Neural cell (in vitro differentiated cells): Measurements from ENCODE around the gene DCHS2. TPM values are rescaled to one million over a fixed set of nuclear protein-coding genes. Genes with fewer than 3 reads are reported as not detected.

Experiments
- H2AFZ ChIP-seq: fragments of 200-600, 300-800 bp; sonication (generic), shearing (Covaris generic); 2 replicates; pipeline ENCODE4 v1.6.0; 2014; ENCODE audit warnings: low read depth, mild to moderate bottlenecking, antibody characterized with exemption, low read length, moderate library complexity
- H3F3A ChIP-seq: fragments of 200-600 bp; shearing (Covaris generic); 2 replicates; pipeline ENCODE4 v1.6.1; 2016; ENCODE audit warnings: mild to moderate bottlenecking, moderate library complexity, mixed read lengths, antibody characterized with exemption, low read length; ENCODE audit not compliant: insufficient read depth, poor library complexity, severe bottlenecking
- H3K27ac ChIP-seq: fragments of 200-600, 300-800 bp; sonication (generic), shearing (Covaris generic); 2 replicates; pipeline ENCODE4 v1.5.1; 2014; ENCODE audit warnings: mild to moderate bottlenecking, low read length, moderate library complexity
- H3K27me3 ChIP-seq: fragments of 300-800, 200-600 bp; sonication (generic), shearing (Covaris generic); 2 replicates; pipeline ENCODE4 v1.6.0; 2014; ENCODE audit warnings: mild to moderate bottlenecking, low read depth, low read length, moderate library complexity; ENCODE audit not compliant: insufficient read depth
- H3K36me3 ChIP-seq: fragments of 300-800, 200-600 bp; sonication (generic), shearing (Covaris generic); 2 replicates; pipeline ENCODE4 v1.5.1; 2014; ENCODE audit warnings: mild to moderate bottlenecking, antibody characterized with exemption, low read length, moderate library complexity; ENCODE audit not compliant: insufficient read depth
- H3K4me2 ChIP-seq: fragments of 300-800, 200-600 bp; sonication (generic), shearing (Covaris generic); 2 replicates; pipeline ENCODE4 v1.6.0; 2014; ENCODE audit warnings: mild to moderate bottlenecking, low read length
- H3K4me3 ChIP-seq: fragments of 300-800, 200-600 bp; sonication (generic), shearing (Covaris generic); 2 replicates; pipeline ENCODE4 v1.5.1; 2014; ENCODE audit warnings: mild to moderate bottlenecking, low read length, moderate library complexity
- H3K79me2 ChIP-seq: fragments of 200-600 bp; shearing (Covaris generic); replicated peaks from 2 replicates; pipeline ENCODE4 v1.6.0; 2014; ENCODE audit warnings: mild to moderate bottlenecking, low read length, moderate library complexity; ENCODE audit not compliant: insufficient read depth
- H3K9ac ChIP-seq: fragments of 300-800, 200-600 bp; sonication (generic), shearing (Covaris generic); 2 replicates; pipeline ENCODE4 v1.6.1; 2016; ENCODE audit warnings: mild to moderate bottlenecking, low read length, mixed read lengths
- H3K9me2 ChIP-seq: fragments of 200-600 bp; shearing (Covaris generic); 2 replicates; pipeline ENCODE4 v1.6.1; 2016; ENCODE audit warnings: mild to moderate bottlenecking, low read length, mixed read lengths; ENCODE audit not compliant: insufficient read depth
- H3K9me3 ChIP-seq: fragments of 200-600, 300-800 bp; sonication (generic), shearing (Covaris generic); 2 replicates; pipeline ENCODE4 v1.6.1; 2016; ENCODE audit warnings: mild to moderate bottlenecking, mixed run types, low read length, moderate library complexity, mixed read lengths
- H4K20me1 ChIP-seq: fragments of 200-600 bp; shearing (Covaris generic); 2 replicates; pipeline ENCODE4 v1.6.1; 2016; ENCODE audit warnings: mild to moderate bottlenecking, mixed run types; ENCODE audit not compliant: insufficient read depth
- EP300 ChIP-seq: fragments of 450-650 bp; conservative IDR thresholded peaks from 2 replicates; pipeline ENCODE4 v1.6.1; 2014; ENCODE audit warnings: antibody characterized with exemption, mild to moderate bottlenecking, moderate library complexity; ENCODE audit not compliant: poor library complexity, severe bottlenecking
- EZH2 ChIP-seq: fragments of 200-600, 300-800 bp; shearing (Covaris generic), sonication (generic); IDR thresholded peaks from 2 replicates; pipeline ENCODE4 v1.6.1; 2014; ENCODE audit warnings: antibody characterized with exemption, low read length, borderline replicate concordance, mild to moderate bottlenecking; ENCODE audit not compliant: insufficient read depth, poor library complexity, severe bottlenecking
- MXI1 ChIP-seq: fragments of 450-650 bp; conservative IDR thresholded peaks from 2 replicates; pipeline ENCODE4 v1.6.1; 2014; ENCODE audit warnings: antibody characterized with exemption, mild to moderate bottlenecking; ENCODE audit not compliant: poor library complexity, severe bottlenecking
- POLR2AphosphoS5 ChIP-seq: IDR thresholded peaks from 2 replicates; pipeline ENCODE4 v1.6.1; 2012
- RAD21 ChIP-seq: fragments of 450-650 bp; conservative IDR thresholded peaks from 2 replicates; pipeline ENCODE4 v1.6.1; 2014; ENCODE audit warnings: antibody characterized with exemption, mild to moderate bottlenecking, moderate library complexity
- SMC3 ChIP-seq: fragments of 450-650 bp; conservative IDR thresholded peaks from 2 replicates; pipeline ENCODE4 v1.6.1; 2014; ENCODE audit warnings: antibody characterized with exemption, mild to moderate bottlenecking, moderate library complexity; ENCODE audit not compliant: poor library complexity
- TAF1 ChIP-seq: IDR thresholded peaks from 2 replicates; pipeline ENCODE4 v1.6.1; 2012; ENCODE audit warnings: low read depth
- polyA plus RNA-seq: library from polyadenylated mRNA; depleted of rRNA; stranded (reverse); fragments of >200 nt; gene quantifications from 2 replicates; pipeline ENCODE4 v1.2.3, GENCODE V29; 2014
- TF ChIP-seq, protein P1 (sequence below): IDR thresholded peaks from 2 replicates; pipeline ENCODE4 v1.6.1; 2012; ENCODE audit warnings: borderline replicate concordance
- TF ChIP-seq, protein P2 (sequence below): fragments of 450-650 bp; IDR thresholded peaks from 2 replicates; pipeline ENCODE4 v1.5.1; 2014; ENCODE audit warnings: antibody characterized with exemption, mild to moderate bottlenecking, moderate library complexity; ENCODE audit not compliant: poor library complexity, severe bottlenecking

DCHS2 gene
- polyA plus RNA-seq, 1 donor from 2014 or later, result 1.6 TPM

GRCh38 chr4:154364066-154364845 lies 127.3 kb downstream of the DCHS2 start:
- H3K4me2 ChIP-seq, result peak overlapping the region; percentile 9
- no peak overlapping the region for H2AFZ ChIP-seq
- peak overlapping the region; percentile 68 for H3K27ac ChIP-seq
- H3K9me2 ChIP-seq, result no peaks in the 10 kb centered on the region
- H3K27me3 ChIP-seq, result no peaks in the 10 kb centered on the region
- no peaks in the 10 kb centered on the region for H3F3A ChIP-seq
- H3K36me3 ChIP-seq, result no peaks in the 10 kb centered on the region
- H3K9ac ChIP-seq, result peak overlapping the region; percentile 16
- H3K4me3 ChIP-seq, result no peak overlapping the region
- no peaks in the 10 kb centered on the region for H3K9me3 ChIP-seq
- TF ChIP-seq TAF1 (no peak), MXI1 (no peak), EZH2 (no peak), SMC3 (no peak), POLR2AphosphoS5 (no peak), RAD21 (no peak)
- TF ChIP-seq, protein P1, sequence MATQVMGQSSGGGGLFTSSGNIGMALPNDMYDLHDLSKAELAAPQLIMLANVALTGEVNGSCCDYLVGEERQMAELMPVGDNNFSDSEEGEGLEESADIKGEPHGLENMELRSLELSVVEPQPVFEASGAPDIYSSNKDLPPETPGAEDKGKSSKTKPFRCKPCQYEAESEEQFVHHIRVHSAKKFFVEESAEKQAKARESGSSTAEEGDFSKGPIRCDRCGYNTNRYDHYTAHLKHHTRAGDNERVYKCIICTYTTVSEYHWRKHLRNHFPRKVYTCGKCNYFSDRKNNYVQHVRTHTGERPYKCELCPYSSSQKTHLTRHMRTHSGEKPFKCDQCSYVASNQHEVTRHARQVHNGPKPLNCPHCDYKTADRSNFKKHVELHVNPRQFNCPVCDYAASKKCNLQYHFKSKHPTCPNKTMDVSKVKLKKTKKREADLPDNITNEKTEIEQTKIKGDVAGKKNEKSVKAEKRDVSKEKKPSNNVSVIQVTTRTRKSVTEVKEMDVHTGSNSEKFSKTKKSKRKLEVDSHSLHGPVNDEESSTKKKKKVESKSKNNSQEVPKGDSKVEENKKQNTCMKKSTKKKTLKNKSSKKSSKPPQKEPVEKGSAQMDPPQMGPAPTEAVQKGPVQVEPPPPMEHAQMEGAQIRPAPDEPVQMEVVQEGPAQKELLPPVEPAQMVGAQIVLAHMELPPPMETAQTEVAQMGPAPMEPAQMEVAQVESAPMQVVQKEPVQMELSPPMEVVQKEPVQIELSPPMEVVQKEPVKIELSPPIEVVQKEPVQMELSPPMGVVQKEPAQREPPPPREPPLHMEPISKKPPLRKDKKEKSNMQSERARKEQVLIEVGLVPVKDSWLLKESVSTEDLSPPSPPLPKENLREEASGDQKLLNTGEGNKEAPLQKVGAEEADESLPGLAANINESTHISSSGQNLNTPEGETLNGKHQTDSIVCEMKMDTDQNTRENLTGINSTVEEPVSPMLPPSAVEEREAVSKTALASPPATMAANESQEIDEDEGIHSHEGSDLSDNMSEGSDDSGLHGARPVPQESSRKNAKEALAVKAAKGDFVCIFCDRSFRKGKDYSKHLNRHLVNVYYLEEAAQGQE, result no peak
- TF ChIP-seq, protein P2, sequence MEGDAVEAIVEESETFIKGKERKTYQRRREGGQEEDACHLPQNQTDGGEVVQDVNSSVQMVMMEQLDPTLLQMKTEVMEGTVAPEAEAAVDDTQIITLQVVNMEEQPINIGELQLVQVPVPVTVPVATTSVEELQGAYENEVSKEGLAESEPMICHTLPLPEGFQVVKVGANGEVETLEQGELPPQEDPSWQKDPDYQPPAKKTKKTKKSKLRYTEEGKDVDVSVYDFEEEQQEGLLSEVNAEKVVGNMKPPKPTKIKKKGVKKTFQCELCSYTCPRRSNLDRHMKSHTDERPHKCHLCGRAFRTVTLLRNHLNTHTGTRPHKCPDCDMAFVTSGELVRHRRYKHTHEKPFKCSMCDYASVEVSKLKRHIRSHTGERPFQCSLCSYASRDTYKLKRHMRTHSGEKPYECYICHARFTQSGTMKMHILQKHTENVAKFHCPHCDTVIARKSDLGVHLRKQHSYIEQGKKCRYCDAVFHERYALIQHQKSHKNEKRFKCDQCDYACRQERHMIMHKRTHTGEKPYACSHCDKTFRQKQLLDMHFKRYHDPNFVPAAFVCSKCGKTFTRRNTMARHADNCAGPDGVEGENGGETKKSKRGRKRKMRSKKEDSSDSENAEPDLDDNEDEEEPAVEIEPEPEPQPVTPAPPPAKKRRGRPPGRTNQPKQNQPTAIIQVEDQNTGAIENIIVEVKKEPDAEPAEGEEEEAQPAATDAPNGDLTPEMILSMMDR, result no peak
- no peaks in the 10 kb centered on the region for H3K79me2 ChIP-seq
- H4K20me1 ChIP-seq, result no peaks in the 10 kb centered on the region

GRCh38 chr4:154361450-154361849 lies 130.1 kb downstream of the DCHS2 start:
- Histone ChIP-seq H3K27me3 (no peaks in the 10 kb centered on the region), H3K36me3 (no peaks in the 10 kb centered on the region), H3K9ac (no peak overlapping the region), H3K4me3 (no peak overlapping the region), H3F3A (no peaks in the 10 kb centered on the region), H3K79me2 (no peaks in the 10 kb centered on the region), H3K9me3 (no peaks in the 10 kb centered on the region), H3K4me2 (no peak overlapping the region), H3K9me2 (no peaks in the 10 kb centered on the region), H2AFZ (no peak overlapping the region), H3K27ac (no peak overlapping the region), H4K20me1 (no peaks in the 10 kb centered on the region)
- TF ChIP-seq TAF1 (no peak), RAD21 (no peak)

DNA sequence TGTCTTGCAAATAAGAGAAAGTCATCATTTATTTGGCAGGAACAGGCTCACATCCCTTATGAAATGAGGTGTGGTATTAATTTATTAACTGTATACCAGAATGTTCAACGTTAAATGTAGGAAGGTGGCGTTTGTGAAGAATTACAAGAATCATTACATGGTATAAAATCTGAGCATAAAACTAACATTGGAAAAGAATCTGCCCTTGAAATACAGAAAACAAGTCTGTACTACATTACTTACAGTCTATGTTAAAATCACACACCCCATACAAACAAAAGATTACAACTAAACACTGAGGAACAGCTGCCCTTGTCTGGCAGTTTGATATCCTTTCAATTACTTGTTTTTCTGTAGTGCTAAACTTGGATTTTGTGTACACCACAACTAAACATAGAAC lies 131.1 kb downstream of the DCHS2 start:
- Histone ChIP-seq H3K79me2 (no peaks in the 10 kb centered on the region), H3K9me2 (no peaks in the 10 kb centered on the region), H3K4me3 (no peak overlapping the region), H3K9ac (no peak overlapping the region), H3K36me3 (no peaks in the 10 kb centered on the region), H2AFZ (no peak overlapping the region), H3K27me3 (no peaks in the 10 kb centered on the region), H3K4me2 (no peak overlapping the region), H3K9me3 (no peaks in the 10 kb centered on the region), H3F3A (no peaks in the 10 kb centered on the region), H3K27ac (no peak overlapping the region), H4K20me1 (no peaks in the 10 kb centered on the region)
- TF ChIP-seq MXI1, result no peak
- TF ChIP-seq EZH2, result no peak
- TF ChIP-seq, protein P1, result no peak
- no peak for TF ChIP-seq TAF1
- no peak for TF ChIP-seq RAD21
- TF ChIP-seq POLR2AphosphoS5, result no peak
- no peak for TF ChIP-seq EP300
- TF ChIP-seq SMC3, result no peak
- TF ChIP-seq, protein P2, result no peak
